Osteocyte (in vitro differentiated cells): ENCODE data around the gene SERTAD2. TPM values are rescaled to one million over a fixed set of nuclear protein-coding genes. Genes with fewer than 3 reads are reported as not detected.

Source experiments
- DNase-seq: peaks from one replicate; pipeline ENCODE4 v3.0.0; 2021; ENCODE audit warnings: mixed read lengths; ENCODE audit not compliant: unreplicated experiment; ENCODE audit errors: extremely low spot score
- H3K27ac Mint-ChIP-seq: one replicate; pipeline ENCODE4 v1.8.0; 2021; ENCODE audit warnings: mild to moderate bottlenecking, mixed read lengths; ENCODE audit not compliant: unreplicated experiment
- H3K27me3 Mint-ChIP-seq: one replicate; pipeline ENCODE4 v1.8.0; 2021; ENCODE audit warnings: mixed read lengths; ENCODE audit not compliant: unreplicated experiment
- H3K36me3 Mint-ChIP-seq: one replicate; pipeline ENCODE4 v1.8.0; 2021; ENCODE audit warnings: mixed read lengths; ENCODE audit not compliant: unreplicated experiment
- H3K4me1 Mint-ChIP-seq: one replicate; pipeline ENCODE4 v1.8.0; 2021; ENCODE audit warnings: mixed read lengths; ENCODE audit not compliant: unreplicated experiment
- H3K4me3 Mint-ChIP-seq: one replicate; pipeline ENCODE4 v1.8.0; 2021; ENCODE audit warnings: mild to moderate bottlenecking, moderate library complexity, mixed read lengths; ENCODE audit not compliant: unreplicated experiment
- H3K9me3 Mint-ChIP-seq: one replicate; pipeline ENCODE4 v1.8.0; 2021; ENCODE audit warnings: mixed read lengths; ENCODE audit not compliant: unreplicated experiment
- CTCF ChIP-seq: fragments of 200-600 bp; sonication (generic); IDR thresholded peaks from 2 replicates; pipeline ENCODE4 v1.5.0; 2021; ENCODE audit warnings: antibody characterized with exemption, mild to moderate bottlenecking, moderate library complexity
- long read RNA-seq: library from polyadenylated mRNA; unstranded; transcript quantifications from one replicate; pipeline ENCODE4 v2.0.0, GENCODE V29; 2021
- total RNA-seq: library from RNA; stranded (reverse); gene quantifications from 2 replicates; pipeline ENCODE4 v1.2.1, GENCODE V29; 2021

Gene SERTAD2
- total RNA-seq: 15.5 and 17.4 TPM in 2 replicates
- long read RNA-seq, partial matches to known transcripts: 0 of 6 reads
- long read RNA-seq, other reads (novel, unspliced or antisense): 6 of 6 reads

DNA sequence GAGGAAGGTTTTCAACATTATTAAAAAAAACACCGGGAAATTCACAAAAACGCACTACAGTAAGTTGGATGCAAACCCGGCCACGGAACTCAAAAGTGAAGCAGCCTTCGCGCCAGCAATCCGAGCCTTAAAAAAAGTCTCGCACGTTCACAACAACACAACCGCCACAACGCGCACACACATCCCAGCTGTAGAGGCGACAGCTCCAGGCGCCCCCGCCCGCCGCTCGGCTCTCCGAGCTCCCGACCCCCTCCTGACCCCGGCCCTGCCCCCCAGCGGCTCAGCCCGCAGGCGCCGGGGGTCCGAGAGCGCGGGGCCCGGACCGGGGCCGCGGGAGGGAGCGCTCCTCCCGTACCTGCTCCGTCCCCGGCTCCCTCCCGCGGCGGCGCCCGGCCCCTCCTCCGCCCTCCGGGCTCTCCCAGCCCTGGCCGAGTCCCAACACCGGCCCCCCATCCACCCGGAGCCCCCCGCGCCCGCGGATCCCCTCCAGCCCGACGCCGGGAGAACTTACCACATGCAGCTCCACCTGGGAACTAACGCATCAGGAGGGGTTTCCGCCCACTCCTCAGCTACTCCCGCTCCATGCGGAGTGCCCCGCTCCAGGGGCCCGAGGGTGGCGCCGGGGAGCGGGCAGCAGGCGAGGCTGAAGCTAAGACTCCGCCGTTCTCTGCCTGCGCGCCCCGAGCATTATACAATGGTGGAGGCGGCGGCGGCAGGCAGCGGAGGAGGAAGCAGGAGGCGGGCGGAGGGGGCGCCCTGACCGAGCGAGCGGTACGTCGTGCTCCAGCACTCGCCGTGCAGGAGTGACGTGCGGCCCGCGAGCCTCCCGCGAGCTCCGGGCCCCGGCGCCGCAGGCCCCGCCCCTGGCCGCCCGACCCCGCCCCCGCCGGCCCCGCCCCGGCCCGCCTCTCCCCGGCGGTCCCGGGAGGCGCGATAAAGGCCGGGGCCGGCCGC, at the start of gene SERTAD2:
Gene SERTAD2, minus strand, starts transcription at position 805 of the 954 bp plus-strand sequence. CDS start 17,042 bp downstream, outside the sequence.
- no peaks in the 10 kb centered on the region for H3K27me3 Mint-ChIP-seq
- no peaks in the 10 kb centered on the region for H3K9me3 Mint-ChIP-seq
- DNase-seq: peak; percentile 96
- peak within 1 kb of the TSS; percentile 82 for H3K4me3 Mint-ChIP-seq
- peaks cover 3% of the 10 kb centered on the region for H3K36me3 Mint-ChIP-seq
- H3K4me1 Mint-ChIP-seq: peaks cover 39% of the 10 kb centered on the region
- H3K27ac Mint-ChIP-seq: peak within 1 kb of the TSS; percentile 94
- no peak for TF ChIP-seq CTCF

DNA sequence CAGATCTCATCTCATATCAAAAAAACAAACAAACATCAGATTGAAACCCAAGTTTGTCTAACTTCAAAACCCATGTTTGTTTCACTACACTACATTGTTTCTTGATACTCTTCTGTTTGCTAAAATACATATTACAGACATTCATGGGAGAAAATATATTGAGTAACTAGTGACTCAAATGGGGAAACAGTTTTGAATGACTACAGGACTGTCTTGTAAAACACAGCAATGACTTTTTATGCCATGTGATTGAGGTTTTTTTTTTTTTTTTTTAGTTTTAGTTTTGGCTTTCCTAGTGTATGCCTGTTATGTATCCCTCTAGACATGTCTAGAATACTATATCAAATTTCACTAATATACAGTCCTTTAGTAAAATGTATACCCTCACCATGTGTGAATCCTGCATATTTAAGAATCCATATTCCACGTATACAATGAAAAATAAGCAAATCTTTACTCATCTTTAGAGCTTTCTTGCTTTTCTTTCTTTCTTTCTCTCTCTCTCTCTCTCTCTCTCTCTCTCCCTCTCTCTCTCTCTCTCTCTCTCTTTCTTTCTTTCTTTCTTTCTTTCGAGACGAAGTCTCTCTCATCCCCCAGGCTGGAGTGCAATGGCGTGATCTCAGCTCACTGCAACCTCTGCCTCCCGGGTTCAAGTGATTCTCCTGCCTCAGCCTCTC, 46.6 kb upstream of the SERTAD2 start:
- Mint-ChIP-seq H3K9me3 (no peaks in the 10 kb centered on the region), H3K4me3 (no peak overlapping the region), H3K36me3 (no peaks in the 10 kb centered on the region), H3K4me1 (peaks cover 30% of the 10 kb centered on the region), H3K27ac (no peak overlapping the region), H3K27me3 (no peaks in the 10 kb centered on the region)
- no peak for TF ChIP-seq CTCF
- no peak for DNase-seq

GRCh38 chr2:64699712-64700111, 46.0 kb upstream of the SERTAD2 start:
- Mint-ChIP-seq H3K36me3 (no peaks in the 10 kb centered on the region), H3K4me3 (no peak overlapping the region), H3K27ac (no peak overlapping the region), H3K9me3 (no peaks in the 10 kb centered on the region), H3K4me1 (peaks cover 30% of the 10 kb centered on the region), H3K27me3 (no peaks in the 10 kb centered on the region)
- no peak for TF ChIP-seq CTCF
- DNase-seq: no peak

DNA sequence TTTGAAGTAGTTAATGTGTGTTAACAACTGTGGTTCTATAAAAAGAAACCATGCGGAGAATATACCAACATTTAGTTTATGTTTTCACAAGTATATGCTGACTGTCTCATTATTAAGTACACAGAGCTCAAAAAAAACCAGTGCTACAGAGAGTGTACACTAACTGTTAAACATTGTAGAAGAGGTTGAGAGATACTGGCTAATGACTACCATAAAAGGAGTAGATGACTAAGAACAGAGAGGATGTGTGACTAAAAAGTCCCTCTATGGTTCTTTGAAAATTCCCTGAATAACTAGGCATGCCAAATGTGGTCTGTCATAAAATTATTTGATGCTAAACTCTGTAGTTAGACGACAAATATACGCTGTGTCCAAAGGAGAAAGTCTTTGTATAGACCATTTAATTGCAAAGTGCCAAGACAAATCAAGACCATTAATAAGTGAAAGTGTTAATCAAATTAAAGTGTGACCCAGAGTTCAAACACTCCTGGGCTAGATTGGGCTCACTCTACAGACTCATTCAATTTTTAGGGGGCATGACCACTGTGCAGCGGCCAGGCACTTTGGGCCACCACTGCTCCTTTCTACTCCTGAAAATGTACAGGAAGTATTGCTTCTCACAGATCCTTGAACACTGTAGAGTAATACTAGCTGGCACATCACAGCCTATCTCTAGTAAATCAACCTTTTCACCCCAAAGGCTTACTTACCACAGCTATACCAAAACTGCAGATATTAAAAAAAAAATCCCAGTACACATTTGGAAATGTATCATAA, 45.1 kb upstream of the SERTAD2 start:
- TF ChIP-seq CTCF: no peak
- no peaks in the 10 kb centered on the region for H3K27me3 Mint-ChIP-seq
- H3K36me3 Mint-ChIP-seq: no peaks in the 10 kb centered on the region
- peaks cover 30% of the 10 kb centered on the region for H3K4me1 Mint-ChIP-seq
- H3K9me3 Mint-ChIP-seq: no peaks in the 10 kb centered on the region
- DNase-seq: no peak
- H3K4me3 Mint-ChIP-seq: no peak overlapping the region
- H3K27ac Mint-ChIP-seq: peak overlapping the region; percentile 45
